Dedifferentiated amniotic fluid mesenchymal stem cell (primary cell): Measurements from ENCODE around the gene PLCB1.

Source experiments
- DNase-seq: peaks from one replicate; pipeline ENCODE4 v3.0.0-alpha.2; 2016; ENCODE audit errors: extremely low spot score

PLCB1 gene

DNA sequence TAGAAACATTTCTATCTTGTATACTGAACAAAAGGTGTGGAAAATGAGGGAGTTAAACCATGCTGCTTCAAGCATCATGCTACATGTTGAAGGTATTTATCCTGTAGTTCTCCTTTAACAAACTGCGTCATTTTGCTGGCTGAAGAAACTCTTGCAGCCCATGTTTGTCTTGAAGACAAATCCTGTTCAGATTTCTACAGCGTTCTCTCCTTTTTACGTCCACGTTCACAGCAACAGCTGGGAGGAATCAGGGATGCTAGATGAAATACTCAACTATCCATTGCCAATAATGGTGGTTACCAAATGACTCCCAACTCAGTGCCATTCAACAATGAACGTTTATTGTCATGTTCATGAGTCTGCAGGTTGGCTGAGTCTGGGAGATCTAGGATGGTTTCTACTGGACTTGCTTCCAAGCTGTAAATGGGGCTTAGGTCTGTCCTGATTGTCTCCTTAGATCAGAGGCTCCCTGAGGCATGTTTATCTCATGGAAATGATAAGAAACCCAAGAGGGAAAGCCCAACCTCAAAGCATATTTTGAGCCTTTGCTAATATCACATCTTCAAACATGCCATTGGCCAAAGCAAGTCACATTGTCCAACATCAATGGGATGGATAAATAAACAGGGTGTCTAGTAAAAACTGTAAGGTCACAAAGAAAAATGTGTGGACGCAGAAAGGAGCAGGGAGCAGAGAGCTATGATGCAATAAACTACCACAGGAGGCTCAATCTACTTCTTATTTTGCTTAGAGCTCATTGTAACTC lies 2.7 kb upstream of the PLCB1 start:
- no peak for DNase-seq

DNA sequence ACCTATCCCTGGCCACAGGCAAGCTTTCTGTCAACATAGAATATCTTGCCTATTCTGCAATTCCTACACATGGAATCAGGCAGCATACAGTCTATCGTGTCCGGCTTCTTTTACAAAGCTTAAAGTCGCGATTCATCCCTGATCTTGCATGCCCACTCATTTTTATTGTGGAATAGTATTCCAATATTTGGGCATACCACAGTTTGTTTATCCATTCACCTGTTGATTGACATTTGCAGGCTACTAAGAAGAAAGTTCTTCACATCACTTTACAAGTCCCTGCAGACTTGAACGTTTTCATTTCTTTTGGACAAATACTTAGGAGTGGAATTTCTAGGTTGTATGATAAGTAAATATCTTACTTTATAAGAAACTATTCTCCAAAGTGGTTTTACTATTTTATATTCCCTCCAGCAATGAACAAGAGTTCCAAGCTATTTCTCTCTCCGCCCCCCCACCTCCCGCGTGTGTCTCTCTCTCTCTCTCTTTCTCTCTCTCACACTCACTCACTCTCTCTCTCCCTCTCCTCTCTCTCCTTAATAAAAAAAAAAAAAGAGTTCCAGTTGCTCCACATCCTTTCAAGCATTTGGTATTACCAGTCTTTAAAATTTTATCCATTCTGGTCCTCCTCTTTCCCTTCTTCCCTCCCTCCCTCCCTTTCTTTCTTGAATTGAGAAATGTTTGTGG lies 1.1 kb upstream of the PLCB1 start:
- DNase-seq = no peak

DNA sequence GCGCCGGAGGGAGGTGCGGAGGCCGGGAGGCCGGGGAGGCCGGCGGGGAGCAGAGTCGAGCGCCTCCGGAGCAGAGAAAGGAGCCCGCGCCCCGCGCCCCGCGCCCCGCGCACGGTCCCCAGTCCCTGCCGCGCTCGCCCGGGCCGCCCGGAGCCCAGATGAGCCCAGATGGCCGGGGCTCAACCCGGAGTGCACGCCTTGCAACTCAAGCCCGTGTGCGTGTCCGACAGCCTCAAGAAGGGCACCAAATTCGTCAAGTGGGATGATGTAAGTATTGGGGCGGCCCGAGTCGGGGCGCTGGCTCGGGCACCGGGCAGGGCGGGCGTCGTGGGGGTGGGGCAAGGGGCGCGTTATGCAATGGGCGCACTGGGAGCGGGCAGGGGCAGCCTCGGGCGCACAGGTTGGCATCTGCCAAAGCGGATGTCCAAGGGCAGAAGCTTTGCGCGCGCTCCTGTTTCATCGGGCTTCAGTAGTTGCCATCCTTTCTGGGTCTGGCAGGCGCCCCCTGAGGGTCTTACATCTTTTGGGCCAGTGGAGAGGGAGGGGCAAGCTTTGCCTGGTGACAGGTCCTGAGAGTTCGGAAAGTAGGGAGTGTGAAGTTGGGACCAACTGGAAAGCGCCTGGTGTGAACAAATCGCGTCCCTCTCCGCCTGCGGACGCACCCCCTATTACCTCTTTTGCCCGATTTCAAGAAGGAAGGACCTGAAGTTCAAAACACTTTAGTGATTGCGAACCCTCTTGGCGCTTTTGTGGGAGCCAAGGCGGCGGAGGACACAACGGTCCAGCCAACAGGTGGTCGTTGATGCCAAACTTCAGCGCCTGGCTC lies 631 bp downstream of the PLCB1 start:
- no peak for DNase-seq

DNA sequence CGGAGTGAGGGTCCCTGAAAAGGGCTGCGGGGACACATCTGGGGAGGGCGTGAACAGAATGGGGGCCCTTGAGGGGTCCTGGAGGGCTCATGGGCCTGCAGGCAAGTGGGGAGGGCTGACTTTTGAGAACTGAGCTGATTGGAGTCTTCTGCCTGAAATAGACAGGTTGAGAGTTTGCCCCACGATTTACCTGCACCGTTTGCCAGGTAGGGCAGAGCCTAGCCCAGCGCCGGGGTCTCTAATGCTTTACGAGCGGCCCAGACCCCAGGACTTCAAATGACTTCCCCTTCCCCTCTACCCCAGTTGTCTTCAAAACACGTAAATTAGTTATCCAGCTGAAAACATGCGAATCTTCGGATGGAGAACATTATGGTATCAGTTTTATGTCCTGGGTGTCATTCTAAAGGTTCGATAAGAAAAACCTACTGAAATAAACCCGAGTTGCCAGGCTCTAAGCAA lies 1.3 kb downstream of the PLCB1 start:
- DNase-seq = no peak

DNA sequence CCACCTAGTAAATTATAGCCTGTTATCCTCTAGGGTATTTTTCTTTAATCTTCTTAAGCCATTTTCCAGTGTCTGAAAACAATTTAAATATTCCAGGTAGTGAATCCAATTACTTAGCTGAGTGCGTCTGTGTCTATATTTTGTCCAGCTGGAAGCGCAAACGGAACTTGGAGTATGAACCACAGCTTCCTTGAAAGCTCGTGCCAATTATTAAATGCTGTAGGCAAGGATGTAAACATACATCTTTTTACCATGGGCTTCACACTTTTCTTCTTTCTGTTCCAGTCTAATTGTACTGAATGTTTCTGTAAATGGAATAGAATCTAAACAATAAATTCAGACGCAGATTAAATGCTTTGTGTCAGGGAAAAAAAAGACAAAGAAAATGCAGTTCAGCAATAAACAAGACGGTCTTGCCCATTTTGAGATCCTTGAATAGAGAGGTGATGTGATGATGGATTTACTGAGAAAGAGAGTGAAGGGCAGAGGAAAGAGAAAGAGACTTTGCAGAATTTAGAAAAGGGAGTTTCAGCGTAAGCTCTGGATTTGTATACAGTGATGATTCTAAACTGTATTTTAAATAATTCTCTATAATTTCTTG lies 1.9 kb downstream of the PLCB1 start:
- DNase-seq = no peak

DNA sequence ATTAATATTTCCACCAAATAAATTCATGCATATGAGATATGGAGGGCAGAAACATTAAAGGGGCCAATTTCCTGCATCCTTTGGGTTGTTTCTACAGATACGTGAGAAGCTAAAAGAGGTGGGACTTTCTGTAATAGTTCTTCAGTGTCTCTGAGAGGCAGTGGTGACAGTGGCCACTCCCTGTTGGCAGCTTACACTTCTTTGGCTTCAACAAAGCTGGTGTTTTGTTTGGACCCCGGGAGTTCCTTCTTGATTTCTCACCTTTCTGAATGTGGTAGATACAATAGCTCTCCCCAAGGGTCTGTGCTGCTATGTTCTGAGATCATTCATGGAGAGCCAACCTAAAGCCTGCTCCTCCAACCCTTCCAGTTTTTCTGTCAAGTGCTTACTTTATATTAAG lies 7.8 kb downstream of the PLCB1 start:
- no peak for DNase-seq

DNA sequence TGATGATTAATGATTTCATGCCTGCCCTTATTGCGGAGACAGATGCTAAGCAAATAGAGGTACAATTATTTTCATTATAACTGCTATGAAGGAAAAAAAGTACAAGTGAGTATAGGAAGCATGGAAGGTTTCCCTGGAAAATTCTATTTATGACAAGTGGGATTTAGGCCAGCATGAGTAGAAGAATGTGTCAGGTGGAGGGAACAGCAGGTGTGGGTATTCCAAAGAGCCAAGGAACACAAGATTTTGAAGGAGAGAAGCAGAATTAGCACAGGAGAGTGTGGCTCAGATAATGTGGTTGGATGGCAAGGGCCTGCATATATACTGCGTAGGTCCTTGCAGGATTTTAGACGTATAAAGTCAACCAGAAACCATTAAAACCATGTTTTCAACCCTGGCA lies 11.4 kb downstream of the PLCB1 start:
- DNase-seq = no peak

DNA sequence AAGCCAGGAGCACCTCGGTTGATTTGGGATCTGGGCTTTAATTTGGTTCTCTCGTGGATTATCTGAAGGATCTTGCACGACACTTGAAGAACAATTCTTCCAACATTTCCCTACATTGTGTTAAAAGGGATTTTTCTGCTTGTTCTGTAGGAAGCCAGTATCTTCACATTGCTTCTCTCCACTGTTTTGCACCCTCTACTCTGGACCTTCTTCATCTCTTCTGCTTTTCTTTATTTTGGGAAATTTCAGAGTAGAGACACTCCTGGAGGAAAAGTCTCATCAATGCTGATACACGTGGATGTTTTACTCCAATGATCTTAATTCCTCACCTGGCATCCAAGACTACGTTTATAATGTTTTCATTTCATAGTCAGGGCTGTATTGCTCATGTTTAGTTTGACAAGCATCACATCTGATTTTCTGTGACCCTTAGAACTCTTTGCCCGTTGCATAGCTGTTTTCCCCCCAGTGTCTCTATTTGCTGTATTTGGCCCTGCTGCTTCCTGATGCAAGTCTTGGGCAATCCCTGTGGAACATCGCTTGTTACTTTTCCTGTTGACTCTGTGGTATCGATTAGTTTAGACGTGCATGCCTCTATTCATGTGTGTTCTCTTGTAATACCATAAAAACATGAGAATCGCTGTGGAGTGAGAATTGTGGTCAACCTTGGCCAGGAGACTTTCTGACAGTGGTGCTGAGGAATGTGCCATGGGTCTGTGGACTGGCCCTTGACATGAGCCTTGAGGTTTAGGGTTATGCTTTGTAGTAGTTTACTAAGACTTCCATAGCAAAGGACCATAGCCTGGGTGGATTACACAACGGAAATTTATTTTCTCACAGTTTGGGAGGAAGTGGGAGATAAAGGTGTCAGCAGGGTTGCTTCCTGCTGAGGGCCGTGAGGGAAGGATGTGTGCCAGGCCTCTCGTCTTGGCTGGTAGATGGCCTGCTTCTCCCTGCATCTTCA lies 12.5 kb downstream of the PLCB1 start:
- DNase-seq = no peak

DNA sequence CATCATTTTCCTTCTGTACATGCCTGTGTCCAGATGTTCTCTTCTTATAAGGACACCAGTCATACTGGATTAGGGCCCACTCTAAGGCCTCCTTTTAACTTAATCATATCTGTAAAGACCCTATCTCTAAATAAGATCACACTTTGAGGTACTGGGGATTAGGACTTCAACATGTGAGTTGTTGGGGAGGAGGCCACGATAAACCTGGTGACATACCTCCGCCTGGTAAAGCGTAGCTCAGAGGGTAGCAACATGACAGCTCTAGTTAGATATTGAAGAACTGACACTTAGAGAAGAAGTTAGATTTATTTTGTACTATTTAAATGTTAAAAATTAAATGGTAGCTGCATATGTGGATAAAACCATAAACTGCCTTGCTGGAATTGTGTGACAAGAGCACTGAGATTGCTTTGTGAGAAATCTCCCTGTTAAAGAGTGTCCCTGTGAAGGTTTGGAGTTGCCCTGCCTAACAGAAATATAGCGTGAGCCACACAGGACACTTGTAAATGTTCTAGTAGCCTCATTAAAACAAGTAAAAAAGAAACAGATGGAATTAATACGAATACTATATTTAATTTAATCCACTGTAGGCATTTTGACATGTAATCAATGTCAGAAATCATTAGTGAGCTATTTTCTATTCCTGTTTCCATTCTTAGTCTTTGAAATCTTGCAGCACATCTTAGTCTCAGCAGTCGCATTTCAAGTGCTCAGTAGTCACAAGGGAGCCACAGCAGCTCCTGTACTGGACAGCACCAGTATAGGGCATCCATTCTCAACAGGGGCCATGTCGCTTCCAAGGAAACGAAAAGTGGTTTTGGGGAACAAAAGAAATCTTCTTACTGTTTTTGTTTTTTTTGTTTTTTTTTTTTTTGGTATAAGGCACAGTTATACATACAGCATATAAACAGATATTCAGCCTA lies 13.4 kb downstream of the PLCB1 start:
- DNase-seq = no peak

DNA sequence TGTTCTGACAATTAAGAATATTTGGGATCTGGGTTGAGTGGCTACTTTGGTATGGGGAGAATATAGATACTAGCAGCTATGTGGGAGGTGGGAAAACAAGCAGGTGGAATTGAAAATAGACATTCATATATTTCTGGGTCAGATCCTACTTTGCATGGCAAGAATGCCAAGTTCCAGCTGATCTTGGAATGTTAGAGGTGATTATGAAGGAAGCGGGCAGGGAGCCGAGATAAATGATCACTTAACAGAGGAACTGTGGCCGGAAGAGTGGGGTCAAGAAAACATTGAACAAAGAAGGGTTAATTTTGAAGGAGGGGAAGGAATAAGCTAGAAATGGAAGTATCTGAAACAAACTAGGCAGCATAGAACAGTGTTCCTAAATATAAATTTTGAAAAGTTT lies 15.4 kb downstream of the PLCB1 start:
- no peak for DNase-seq

DNA sequence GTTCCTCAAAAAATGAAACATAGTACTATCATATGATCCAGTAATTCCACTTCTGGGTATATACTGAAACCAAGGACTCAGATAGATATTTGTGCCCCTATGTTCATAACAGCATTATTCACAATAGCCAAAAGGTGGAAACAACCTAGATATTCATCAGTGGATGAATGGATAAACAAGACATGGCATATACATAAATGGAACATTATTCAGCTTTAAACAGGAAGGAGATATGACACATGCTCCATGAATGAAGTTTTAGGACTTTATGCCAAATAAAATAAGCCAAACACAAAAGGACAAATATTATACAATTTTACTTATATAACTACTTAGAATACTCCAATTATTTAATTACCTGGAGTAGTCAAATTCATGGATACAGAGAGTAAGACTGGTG lies 16.4 kb downstream of the PLCB1 start:
- no peak for DNase-seq

DNA sequence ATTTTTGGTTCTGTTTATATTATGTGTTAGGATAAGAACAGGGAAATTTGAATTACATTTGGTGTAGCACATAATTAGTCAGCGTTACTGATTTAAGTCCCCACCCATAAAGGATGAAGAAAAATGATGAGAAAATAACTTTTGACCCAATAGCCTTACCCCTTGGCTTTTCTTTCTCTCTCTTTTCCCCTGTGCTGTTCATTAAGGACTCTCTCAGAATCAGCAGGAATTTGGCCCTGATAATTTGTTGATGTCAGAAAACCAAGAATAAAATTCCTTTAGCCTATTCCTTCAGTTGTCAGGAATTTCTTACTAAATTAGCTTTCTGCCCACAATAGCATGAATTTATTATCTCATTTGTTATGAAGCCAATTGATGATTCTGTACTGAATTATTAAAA lies 18.5 kb downstream of the PLCB1 start:
- DNase-seq = no peak

DNA sequence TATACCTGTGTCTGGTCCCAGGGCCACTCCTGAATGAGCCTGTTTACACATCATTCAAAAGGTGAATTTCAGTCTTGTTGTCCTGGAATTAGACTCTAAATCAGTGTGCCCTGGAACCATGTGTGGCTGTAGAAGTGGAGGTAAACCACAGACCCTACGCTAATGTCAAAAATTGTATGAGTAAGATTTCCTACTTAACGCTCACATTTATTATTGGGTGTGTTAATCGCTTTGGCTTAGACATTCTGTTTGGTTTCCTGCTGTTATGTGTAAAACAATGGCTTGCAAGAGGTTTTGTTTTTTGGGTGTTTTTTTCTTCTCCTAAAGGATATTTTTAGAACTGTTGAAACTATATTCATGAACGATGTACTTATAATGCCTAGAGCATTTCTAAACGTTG lies 19.3 kb downstream of the PLCB1 start:
- no peak for DNase-seq

DNA sequence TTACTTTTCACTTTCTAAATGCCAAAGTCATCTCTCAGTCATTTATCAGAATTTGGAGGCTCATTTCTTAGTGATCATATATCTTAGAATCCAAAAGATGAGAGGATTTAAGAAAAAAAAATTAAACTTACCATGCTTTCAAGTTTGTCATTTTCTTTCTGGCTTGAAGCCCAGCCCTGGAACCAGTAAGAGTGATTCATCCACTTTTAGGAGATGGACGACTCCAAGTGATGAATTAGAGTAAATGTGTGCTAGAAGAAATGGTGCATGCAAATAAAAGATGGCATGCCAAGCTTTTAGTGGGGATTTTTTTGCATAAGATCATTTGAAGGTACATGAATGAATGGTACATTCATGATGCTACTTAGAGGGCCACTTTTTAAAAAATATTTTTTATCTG lies 20.1 kb downstream of the PLCB1 start:
- peak; percentile 52 for DNase-seq

DNA sequence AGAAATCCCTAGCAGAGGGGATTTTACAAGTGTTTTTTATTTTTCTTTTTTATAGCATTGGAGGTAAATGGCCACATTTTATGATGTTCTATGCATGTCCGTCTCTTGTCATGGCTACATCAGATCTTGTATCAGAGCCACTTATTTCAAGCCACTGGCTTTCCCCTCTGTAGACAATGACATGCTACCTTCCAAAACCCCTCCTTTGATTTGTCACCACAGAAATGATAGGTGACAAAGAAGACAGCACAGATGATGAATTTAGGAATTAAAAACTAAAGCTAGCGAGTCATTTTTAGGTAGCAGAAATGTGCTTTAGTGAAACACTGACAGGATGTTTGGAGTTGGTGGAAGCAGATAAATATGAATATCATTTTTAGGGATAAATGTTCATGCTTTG lies 20.8 kb downstream of the PLCB1 start:
- no peak for DNase-seq

DNA sequence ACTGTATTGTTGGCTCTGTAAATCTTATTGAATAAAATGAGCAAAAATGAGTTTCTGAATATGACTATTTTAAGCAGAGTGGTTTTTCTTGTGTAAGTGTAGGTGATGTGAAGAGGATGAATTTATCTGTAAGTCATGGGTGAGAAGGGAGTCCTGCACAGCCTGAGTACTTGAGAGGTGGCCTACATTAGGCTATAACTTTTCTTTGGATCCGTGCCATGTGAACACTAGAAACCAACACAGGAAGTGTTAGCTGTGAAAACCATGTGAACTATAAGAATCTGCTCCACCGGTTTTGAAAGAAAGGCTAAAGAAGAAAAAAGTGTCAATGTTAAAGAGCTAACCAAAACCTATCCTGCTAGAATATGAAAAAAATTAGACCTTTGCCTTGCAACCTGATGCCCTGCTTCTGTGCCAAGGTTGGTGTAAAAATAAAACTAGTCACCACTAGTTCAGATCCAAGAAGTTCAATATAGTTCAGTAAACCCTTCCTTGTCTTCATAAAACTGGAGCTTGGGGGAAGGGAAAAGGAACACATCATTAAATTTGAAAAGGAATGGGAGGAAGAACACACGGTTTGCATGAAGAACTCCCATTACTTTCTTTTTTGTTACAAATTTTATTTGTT lies 21.3 kb downstream of the PLCB1 start:
- DNase-seq = no peak

DNA sequence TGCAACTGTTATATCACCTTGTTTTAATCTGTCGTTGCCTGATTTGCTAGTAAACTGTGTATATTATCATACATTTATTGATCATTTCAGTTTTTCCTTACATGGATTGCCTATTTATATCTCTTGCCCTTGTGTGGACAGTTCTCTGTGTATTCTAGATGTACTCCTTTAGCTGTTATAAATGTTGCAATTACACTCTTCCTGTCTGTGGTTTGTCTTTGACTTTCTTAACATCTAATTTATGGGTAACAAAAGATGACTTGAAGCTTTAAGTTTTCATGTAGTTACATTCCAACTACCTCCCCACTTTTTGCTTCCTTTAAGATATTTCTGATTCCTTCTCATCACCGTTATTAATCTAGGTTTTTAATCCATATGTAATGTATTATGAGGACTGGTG lies 22.6 kb downstream of the PLCB1 start:
- DNase-seq = no peak

DNA sequence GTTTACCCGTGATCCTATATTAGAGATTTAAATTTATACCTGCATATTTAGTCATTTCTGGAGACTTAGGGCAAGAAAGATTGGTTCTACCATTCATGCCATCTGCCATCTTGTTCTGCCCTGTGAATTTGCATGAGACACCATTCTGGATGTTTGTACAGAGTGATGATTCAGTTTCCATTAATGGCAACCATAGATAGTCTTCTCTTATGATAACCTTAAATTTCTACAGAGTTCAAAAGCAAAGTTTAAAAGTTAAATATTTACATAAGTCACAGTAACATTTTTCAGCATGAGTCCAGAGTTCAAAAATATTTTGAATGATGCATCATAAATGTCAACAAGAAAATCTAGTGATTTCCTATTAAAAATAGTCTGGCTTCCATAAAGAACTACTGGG lies 23.2 kb downstream of the PLCB1 start:
- no peak for DNase-seq

DNA sequence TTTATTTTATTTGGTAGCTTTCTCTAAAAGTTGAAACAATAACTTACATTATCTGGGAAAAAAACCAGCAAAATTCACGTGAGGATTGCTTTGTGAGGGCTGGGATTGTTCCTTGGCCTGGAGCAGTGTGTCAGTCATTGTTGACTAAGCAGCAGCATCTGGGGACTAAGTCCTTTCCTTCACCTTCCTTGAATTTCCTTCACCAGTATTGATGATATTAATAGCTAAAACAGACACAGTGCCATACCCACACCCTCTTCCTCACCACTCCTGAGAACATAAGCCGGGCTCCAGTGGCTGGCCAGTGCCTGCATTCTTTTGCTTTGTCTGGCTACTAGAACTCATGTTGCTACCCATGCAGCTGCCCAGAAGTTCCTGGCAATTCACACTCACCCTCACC lies 23.7 kb downstream of the PLCB1 start:
- DNase-seq = no peak
